Measurements from ENCODE around the gene BPGM. TPM values are rescaled to one million over a fixed set of nuclear protein-coding genes. Genes with fewer than 3 reads are reported as not detected.

The BPGM gene
- total RNA-seq, 1 experiment from 2014 or later, result 10.0 TPM

GRCh38 chr7:134639061-134639460 is 7.6 kb upstream of the BPGM start:
- ChIA-PET RAD21 (ENCODE audit: low non-redundant PET in 1 of 2, low total read pairs in 2 of 2, uncharacterized antibody in 2 of 2, unreplicated experiment in 2 of 2) (no interaction called here), CTCF (no interaction called here), POLR2A (no interaction called here)
- Histone ChIP-seq H3K9me2 (ENCODE audit: insufficient read depth) (no peaks in the 10 kb centered on the region), H3K4me2 (ENCODE audit: low read length) (no peak overlapping the region), H3K9ac (ENCODE audit: low read length) (no peak overlapping the region), H3K27ac (ENCODE audit: low read depth, low read length) (no peak overlapping the region), H3K4me3 (replicated peaks in 1 of 2; ENCODE audit: low read depth in 1 of 2, low read length in 2 of 2) (no peak overlapping the region), H3K4me1 (ENCODE audit: control insufficient read depth in 1 of 2, insufficient read depth in 2 of 2, low read length in 2 of 2) (no peaks in the 10 kb centered on the region), H3K9me3 (ENCODE audit: control insufficient read depth in 1 of 2, insufficient read depth in 1 of 2, low read depth in 1 of 2, low read length in 2 of 2) (no peaks in the 10 kb centered on the region), H3K79me2 (ENCODE audit: insufficient read depth, low read length) (no peaks in the 10 kb centered on the region), H4K20me1 (ENCODE audit: insufficient read depth) (no peaks in the 10 kb centered on the region), H3K27me3 (ENCODE audit: insufficient read depth, low read length) (no peaks in the 10 kb centered on the region), H3K36me3 (ENCODE audit: control insufficient read depth in 1 of 2, insufficient read depth in 2 of 2, low read length in 2 of 2) (no peaks in the 10 kb centered on the region), H2AFZ (ENCODE audit: low read depth, low read length, poor library complexity, severe bottlenecking) (no peak overlapping the region)
- no TSS peak for BruUV-seq (replicated peaks)
- ATAC-seq (no peak), DNase-seq (ENCODE audit: low read depth, low spot score) (no peak)
- intact Hi-C loops (cut with micrococcal nuclease), result no loop called here
- TF ChIP-seq RAD21 (IDR thresholded peaks at IDR 0.05; ENCODE audit: low read depth), result no peak

GRCh38 chr7:134639683-134640279 is 6.9 kb upstream of the BPGM start:
- BruUV-seq (replicated peaks), result no TSS peak
- intact Hi-C loops (cut with micrococcal nuclease), result no loop called here
- POLR2A ChIA-PET, result no interaction called here

More at GRCh38 chr7:134639683-134640279, 6.9 kb upstream of the BPGM start:
- ChIA-PET RAD21 (ENCODE audit: low non-redundant PET in 1 of 2, low total read pairs in 2 of 2, uncharacterized antibody in 2 of 2, unreplicated experiment in 2 of 2) (no interaction called here), CTCF (no interaction called here)
- H3K79me2 ChIP-seq (ENCODE audit: insufficient read depth, low read length), result no peaks in the 10 kb centered on the region
- no peak overlapping the region for H2AFZ ChIP-seq (ENCODE audit: low read depth, low read length, poor library complexity, severe bottlenecking)
- H3K9ac ChIP-seq (ENCODE audit: low read length), result no peak overlapping the region
- no peak for DNase-seq (ENCODE audit: low read depth, low spot score)
- no peak overlapping the region for H3K27ac ChIP-seq (ENCODE audit: low read depth, low read length)
- no peaks in the 10 kb centered on the region for H3K9me2 ChIP-seq (ENCODE audit: insufficient read depth)
- no peak for ATAC-seq
- H3K4me2 ChIP-seq (ENCODE audit: low read length), result no peak overlapping the region
- H3K36me3 ChIP-seq (ENCODE audit: control insufficient read depth in 1 of 2, insufficient read depth in 2 of 2, low read length in 2 of 2), result no peaks in the 10 kb centered on the region
- H3K27me3 ChIP-seq (ENCODE audit: insufficient read depth, low read length), result no peaks in the 10 kb centered on the region
- H3K4me3 ChIP-seq (replicated peaks in 1 of 2; ENCODE audit: low read depth in 1 of 2, low read length in 2 of 2), result no peak overlapping the region
- TF ChIP-seq YY1 (IDR thresholded peaks at IDR 0.05; ENCODE audit: extremely low read depth, insufficient replicate concordance, low read depth, low read length) (no peak), EGR1 (IDR thresholded peaks at IDR 0.05; ENCODE audit: low read depth) (no peak), ZNF274 (IDR thresholded peaks at IDR 0.05; ENCODE audit: low read depth, low read length) (no peak), CEBPB (IDR thresholded peaks at IDR 0.05; ENCODE audit: low read depth) (no peak), RAD21 (IDR thresholded peaks at IDR 0.05; ENCODE audit: low read depth) (no peak), ATF3 (IDR thresholded peaks at IDR 0.05) (no peak), CBX3 (IDR thresholded peaks at IDR 0.05; ENCODE audit: low read depth) (no peak), REST (IDR thresholded peaks at IDR 0.05; ENCODE audit: low read depth) (no peak), EZH2 (IDR thresholded peaks at IDR 0.05) (no peak), ELF1 (IDR thresholded peaks at IDR 0.05; ENCODE audit: borderline replicate concordance, low read depth) (no peak), SIN3A (IDR thresholded peaks at IDR 0.05; ENCODE audit: low read depth) (no peak), POLR2AphosphoS5 (IDR thresholded peaks at IDR 0.05; ENCODE audit: low read depth, low read length) (no peak), ZBTB33 (IDR thresholded peaks at IDR 0.05; ENCODE audit: extremely low read depth, insufficient replicate concordance, low read length) (no peak)
- no peaks in the 10 kb centered on the region for H3K9me3 ChIP-seq (ENCODE audit: control insufficient read depth in 1 of 2, insufficient read depth in 1 of 2, low read depth in 1 of 2, low read length in 2 of 2)
- no peaks in the 10 kb centered on the region for H3K4me1 ChIP-seq (ENCODE audit: control insufficient read depth in 1 of 2, insufficient read depth in 2 of 2, low read length in 2 of 2)
- no peaks in the 10 kb centered on the region for H4K20me1 ChIP-seq (ENCODE audit: insufficient read depth)

Data from HCT116 (cell line).